22Rv1 (cell line): Measurements from ENCODE around the gene TLR7.

Source experiments
- ZFX ChIP-seq: fragments of 450-650 bp; IDR thresholded peaks from 2 replicates; pipeline ENCODE4 v1.6.1; 2017; ENCODE audit warnings: antibody characterized with exemption, borderline replicate concordance
- TF ChIP-seq, protein P1 (sequence below): fragments of 450-650 bp; IDR thresholded peaks from 2 replicates; pipeline ENCODE4 v1.5.1; 2017; ENCODE audit warnings: mild to moderate bottlenecking

GRCh38 chrX:12844319-12844718, 22.6 kb upstream of the TLR7 start:
- TF ChIP-seq, protein P1, sequence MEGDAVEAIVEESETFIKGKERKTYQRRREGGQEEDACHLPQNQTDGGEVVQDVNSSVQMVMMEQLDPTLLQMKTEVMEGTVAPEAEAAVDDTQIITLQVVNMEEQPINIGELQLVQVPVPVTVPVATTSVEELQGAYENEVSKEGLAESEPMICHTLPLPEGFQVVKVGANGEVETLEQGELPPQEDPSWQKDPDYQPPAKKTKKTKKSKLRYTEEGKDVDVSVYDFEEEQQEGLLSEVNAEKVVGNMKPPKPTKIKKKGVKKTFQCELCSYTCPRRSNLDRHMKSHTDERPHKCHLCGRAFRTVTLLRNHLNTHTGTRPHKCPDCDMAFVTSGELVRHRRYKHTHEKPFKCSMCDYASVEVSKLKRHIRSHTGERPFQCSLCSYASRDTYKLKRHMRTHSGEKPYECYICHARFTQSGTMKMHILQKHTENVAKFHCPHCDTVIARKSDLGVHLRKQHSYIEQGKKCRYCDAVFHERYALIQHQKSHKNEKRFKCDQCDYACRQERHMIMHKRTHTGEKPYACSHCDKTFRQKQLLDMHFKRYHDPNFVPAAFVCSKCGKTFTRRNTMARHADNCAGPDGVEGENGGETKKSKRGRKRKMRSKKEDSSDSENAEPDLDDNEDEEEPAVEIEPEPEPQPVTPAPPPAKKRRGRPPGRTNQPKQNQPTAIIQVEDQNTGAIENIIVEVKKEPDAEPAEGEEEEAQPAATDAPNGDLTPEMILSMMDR, result no peak
- TF ChIP-seq ZFX, result no peak
